LNCaP clone FGC (cell line): ENCODE results near the gene CBX8.
A peak's percentile ranks its signal among the peaks of the same experiment; 100 is the strongest.

Experiments used
- DNase-seq: peaks from one replicate; pipeline ENCODE4 v3.0.0-alpha.2; 2011; ENCODE audit warnings: low read depth
- H3K4me3 ChIP-seq: 2 replicates; pipeline ENCODE4 v1.5.1; 2011; ENCODE audit warnings: mild to moderate bottlenecking, low read depth, low read length, control low read depth
- TF ChIP-seq, protein P1 (sequence below): IDR thresholded peaks from 2 replicates; pipeline ENCODE4 v1.5.1; 2012; ENCODE audit warnings: mild to moderate bottlenecking; ENCODE audit not compliant: control insufficient read depth, insufficient read depth; ENCODE audit errors: extremely low read depth

The CBX8 gene

DNA sequence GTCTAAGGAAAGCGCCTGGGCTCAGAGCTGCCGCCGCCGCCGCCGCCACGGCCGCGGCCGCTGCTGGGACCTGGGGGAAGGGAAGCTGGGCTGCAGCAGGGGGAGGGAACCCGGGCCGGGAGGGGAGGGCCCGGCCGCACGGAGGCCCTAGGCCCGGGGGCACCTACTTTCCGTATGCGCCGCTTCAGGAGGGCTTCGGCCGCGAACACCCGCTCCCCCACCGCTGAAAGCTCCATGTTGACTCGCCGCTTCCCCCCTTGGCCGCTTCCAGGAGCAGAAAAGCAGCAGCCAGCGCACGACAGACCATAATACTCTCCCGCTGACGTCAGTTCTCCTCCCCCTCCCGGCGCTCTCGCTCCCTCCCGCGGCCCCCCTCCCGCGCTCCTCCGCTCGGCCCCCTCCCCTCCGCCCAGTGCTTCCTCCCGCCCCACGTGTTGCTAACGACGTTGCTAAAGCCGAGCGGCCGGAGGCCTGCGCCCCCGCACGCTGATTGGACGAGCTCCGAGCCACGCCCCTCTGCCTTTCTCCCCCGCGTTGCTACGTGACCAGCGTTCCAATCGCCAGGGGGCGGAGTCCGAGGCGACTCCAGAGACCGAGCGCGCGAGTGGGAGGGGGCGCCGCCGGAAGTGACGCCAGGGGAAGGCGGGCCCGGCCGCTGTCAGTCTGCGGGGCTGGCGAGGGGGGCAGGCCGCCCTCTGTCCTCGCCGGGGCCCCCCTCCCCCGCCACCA lies at the start of gene CBX8:
TSS of gene CBX8 (minus strand) at position 315 of the 729 bp plus-strand sequence. CDS start at position 236, 79 bp downstream.
- H3K4me3 ChIP-seq, result peak within 1 kb of the TSS; percentile 80
- TF ChIP-seq, protein P1, sequence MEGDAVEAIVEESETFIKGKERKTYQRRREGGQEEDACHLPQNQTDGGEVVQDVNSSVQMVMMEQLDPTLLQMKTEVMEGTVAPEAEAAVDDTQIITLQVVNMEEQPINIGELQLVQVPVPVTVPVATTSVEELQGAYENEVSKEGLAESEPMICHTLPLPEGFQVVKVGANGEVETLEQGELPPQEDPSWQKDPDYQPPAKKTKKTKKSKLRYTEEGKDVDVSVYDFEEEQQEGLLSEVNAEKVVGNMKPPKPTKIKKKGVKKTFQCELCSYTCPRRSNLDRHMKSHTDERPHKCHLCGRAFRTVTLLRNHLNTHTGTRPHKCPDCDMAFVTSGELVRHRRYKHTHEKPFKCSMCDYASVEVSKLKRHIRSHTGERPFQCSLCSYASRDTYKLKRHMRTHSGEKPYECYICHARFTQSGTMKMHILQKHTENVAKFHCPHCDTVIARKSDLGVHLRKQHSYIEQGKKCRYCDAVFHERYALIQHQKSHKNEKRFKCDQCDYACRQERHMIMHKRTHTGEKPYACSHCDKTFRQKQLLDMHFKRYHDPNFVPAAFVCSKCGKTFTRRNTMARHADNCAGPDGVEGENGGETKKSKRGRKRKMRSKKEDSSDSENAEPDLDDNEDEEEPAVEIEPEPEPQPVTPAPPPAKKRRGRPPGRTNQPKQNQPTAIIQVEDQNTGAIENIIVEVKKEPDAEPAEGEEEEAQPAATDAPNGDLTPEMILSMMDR, result no peak
- DNase-seq, result peak; percentile 98

DNA sequence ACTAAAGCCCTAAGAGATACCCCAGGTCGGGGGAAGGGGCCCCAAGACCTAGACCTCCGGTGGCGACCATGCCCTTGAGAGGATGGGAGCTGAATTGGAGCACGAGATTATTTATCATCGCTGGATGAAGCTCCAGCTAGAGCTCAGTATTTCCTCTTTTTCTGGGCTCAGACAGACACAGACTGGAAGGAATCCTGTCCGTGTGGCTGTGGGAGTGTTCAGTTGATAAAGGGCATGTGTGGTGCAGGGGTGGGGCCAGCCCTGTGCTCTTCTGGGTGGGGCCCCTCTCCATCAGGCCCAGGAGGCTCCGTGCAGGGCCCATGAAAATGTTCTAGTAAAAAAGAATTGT lies 48.7 kb upstream of the CBX8 start:
- DNase-seq, result no peak
- H3K4me3 ChIP-seq, result no peak overlapping the region
- TF ChIP-seq, protein P1, result no peak

DNA sequence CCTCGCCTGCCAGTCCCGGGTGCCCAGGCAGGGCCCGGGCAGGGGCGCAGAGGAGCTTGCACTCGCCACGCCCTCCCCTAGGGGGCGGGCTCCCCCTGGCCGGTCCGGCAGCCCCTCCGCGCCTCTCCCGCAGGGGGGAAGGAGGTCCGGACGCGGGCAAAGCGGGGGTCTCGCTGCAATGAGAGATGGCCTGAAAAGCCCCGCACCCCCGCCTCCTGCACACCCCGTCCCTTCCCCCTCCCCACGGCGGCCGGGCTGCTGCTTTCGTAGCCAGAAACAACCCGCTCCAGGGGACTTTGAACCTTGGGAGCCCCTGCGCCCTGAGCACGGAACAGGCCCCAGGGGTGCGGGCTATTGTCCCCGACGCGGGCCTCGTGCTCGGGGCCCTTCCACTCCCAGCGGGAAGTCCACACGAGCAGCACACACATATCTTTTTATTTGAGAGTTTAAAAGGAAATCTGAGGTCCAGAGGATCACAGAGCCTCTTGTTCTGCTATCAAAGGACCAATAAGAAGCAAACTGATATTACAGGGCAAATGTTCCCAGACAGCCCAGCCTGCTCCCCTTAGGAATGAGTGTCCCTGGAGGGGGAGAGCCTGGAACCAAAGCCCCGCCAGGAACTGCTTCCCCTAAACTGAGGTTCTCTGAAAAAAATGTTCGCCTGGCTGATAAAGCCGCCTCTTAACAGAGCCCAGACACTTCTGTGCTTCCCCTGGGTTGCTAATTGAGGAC lies 48.2 kb upstream of the CBX8 start:
- DNase-seq, result no peak
- peak overlapping the region; percentile 62 for H3K4me3 ChIP-seq
- TF ChIP-seq, protein P1, result peak; percentile 81

DNA sequence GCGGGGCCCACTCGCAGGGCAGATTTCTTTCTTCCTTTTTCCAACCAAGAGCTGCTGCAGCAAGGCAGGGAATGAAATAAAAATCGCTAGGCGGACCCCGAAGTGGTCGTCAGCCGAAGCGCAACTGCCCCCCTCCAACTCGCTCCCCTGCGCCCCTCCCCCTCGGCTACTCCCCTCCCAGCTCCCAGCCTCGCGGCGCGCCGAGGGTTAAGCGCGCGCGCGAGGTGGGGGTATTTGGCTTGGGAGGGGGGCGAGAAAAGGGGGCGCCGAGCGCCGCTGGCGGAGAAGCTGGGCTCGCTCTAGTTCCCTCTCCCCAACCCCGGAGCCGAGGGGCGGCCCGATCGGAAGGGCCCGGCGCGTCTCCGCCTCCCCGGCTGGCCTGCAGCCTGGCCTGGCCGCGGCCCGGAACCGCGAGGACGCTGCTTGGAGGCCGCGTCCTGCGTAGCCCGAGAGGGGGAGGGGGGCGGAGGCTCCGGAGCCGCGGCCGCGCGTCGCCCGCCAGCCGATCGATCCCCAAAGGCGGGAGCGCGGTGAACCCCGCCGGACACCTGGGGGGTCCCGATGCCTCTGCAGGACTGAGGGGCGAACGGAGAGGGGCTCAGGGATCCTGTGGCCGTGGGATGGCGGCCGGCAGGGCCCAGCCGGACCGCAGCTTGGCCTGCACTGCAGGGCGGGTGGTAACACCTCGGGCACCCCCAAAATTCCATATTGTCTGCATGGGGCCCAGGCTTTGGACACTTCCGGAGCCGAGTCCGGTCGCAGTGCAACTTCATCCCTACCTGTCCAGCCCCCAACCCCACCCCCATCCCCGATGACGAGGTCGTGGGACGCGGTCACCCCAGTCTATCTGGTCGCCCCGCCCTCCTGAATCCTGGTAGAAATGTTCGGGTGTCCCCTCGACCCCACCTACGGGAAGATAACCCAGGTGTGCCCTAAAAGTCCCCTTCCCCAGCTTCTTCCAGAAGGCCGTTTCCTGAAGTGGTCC lies 47.2 kb upstream of the CBX8 start:
- TF ChIP-seq, protein P1, result no peak
- peak overlapping the region; percentile 62 for H3K4me3 ChIP-seq
- no peak for DNase-seq

DNA sequence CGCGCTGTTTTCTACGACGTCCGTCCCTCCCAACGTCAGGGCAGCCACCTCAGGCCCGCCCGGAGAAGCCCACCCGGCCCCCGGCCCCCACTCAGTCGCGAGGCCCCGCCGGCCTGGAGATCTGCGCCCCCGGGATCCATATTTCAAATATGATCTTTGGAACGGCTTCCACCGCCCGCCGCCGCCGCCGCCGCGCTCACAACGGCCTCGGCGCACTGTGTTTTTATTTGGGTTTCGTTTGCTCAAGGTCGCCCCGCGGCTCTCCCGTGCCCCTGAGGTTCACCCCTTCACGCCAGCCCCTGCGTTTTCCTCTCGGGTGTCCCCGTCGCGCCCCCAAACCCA lies 46.6 kb upstream of the CBX8 start:
- TF ChIP-seq, protein P1, result no peak
- H3K4me3 ChIP-seq, result peak overlapping the region; percentile 62
- DNase-seq, result no peak

DNA sequence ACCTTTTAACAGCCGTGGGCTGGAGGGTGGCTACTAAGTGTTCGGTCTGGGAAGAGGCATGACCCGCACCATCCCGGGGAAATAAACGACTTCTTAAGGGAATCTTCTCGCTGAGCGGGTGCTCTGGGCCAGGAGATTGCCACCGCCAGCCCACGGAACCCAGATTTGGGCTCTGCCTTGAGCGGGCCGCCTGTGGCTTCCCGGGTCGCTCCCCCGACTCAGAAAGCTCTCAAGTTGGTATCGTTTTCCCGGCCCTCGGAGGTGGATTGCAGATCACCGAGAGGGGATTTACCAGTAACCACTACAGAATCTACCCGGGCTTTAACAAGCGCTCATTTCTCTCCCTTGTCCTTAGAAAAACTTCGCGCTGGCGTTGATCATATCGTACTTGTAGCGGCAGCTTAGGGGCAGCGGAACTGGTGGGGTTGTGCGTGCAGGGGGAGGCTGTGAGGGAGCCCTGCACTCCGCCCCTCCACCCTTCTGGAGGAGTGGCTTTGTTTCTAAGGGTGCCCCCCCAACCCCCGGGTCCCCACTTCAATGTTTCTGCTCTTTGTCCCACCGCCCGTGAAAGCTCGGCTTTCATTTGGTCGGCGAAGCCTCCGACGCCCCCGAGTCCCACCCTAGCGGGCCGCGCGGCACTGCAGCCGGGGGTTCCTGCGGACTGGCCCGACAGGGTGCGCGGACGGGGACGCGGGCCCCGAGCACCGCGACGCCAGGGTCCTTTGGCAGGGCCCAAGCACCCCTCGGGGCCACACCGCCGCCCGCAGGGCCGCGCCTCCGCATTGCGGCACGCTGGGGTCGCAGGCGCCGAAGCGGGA lies 46.0 kb upstream of the CBX8 start:
- no peak for DNase-seq
- no peak overlapping the region for H3K4me3 ChIP-seq
- TF ChIP-seq, protein P1, result no peak
